HG03457 (cell line): Measurements from ENCODE around the gene PCDHGB4.
"Not testable (repeated sequence)": the region's sequence is repeated elsewhere in the genome, so short reads cannot be mapped to it uniquely, and the experiment has no call there.

Experiments used
- ATAC-seq: cut with Tn5 transposase; IDR thresholded peaks from one replicate; pipeline ENCODE4 v1.9.1; 2021; ENCODE audit warnings: moderate number of reproducible peaks; ENCODE audit not compliant: unreplicated experiment

Gene PCDHGB4

DNA sequence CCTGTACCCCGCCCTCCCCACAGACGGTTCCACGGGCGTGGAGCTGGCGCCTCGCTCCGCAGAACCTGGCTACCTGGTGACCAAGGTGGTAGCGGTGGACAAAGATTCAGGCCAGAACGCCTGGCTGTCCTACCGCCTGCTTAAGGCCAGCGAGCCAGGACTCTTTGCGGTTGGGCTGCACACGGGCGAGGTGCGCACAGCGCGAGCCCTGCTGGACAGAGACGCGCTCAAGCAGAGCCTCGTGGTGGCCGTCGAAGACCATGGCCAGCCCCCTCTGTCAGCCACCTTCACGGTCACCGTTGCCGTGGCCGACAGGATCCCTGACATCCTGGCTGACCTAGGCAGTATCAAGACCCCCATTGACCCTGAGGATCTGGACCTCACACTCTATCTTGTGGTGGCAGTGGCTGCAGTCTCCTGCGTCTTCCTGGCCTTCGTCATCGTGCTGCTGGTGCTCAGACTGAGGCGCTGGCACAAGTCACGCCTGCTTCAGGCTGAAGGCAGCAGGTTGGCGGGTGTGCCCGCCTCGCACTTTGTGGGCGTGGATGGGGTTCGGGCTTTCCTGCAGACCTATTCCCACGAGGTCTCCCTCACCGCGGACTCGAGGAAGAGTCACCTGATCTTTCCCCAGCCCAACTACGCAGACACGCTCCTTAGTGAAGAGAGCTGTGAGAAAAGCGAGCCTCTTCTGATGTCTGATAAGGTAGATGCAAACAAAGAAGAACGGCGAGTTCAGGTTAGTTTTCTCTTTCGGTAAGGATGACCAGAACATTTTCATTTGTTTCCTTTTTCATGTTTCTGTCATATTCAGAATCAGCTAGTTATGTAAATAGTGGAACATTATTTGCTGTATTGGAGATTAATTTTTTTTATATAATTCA lies 21.2 kb upstream of the PCDHGB4 start:
- no peak for ATAC-seq

DNA sequence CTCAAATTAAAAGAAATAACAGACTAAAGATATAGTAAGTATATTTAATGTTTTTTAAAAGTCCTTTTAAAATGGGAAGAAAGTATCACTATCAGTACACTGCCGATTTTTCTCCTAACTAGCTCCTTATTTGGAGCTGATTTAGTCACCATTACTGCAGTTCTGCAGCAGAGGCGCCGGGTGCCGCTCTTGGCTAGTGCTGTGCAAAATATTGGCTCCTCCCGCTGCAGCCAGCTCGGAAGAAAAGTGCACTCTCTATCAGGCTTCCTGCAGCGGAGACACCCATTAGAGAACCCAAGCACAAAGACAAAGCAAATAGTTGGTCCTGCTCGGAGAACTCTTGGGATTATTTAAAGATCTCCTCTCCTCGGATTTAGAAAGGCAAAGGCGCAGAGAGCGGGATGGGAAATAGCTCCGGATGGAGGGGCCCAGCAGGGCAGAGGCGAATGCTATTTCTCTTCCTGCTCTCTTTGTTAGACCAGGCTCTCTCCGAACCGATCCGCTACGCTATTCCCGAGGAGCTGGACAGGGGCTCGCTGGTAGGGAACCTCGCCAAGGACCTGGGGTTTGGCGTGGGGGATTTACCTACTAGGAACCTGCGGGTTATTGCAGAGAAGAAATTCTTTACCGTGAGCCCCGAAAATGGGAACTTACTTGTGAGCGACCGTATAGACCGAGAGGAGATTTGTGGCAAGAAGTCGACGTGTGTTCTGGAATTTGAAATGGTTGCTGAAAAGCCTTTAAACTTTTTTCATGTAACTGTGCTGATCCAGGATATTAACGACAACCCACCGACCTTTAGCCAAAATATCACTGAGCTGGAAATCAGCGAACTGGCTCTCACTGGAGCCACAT lies 17.3 kb upstream of the PCDHGB4 start, which contains the start of gene PCDHGB3:
PCDHGB3 (plus strand) TSS at position 249 of the 855 bp plus-strand sequence; CDS start at position 402, 153 bp downstream.
- ATAC-seq = peak; percentile 59

DNA sequence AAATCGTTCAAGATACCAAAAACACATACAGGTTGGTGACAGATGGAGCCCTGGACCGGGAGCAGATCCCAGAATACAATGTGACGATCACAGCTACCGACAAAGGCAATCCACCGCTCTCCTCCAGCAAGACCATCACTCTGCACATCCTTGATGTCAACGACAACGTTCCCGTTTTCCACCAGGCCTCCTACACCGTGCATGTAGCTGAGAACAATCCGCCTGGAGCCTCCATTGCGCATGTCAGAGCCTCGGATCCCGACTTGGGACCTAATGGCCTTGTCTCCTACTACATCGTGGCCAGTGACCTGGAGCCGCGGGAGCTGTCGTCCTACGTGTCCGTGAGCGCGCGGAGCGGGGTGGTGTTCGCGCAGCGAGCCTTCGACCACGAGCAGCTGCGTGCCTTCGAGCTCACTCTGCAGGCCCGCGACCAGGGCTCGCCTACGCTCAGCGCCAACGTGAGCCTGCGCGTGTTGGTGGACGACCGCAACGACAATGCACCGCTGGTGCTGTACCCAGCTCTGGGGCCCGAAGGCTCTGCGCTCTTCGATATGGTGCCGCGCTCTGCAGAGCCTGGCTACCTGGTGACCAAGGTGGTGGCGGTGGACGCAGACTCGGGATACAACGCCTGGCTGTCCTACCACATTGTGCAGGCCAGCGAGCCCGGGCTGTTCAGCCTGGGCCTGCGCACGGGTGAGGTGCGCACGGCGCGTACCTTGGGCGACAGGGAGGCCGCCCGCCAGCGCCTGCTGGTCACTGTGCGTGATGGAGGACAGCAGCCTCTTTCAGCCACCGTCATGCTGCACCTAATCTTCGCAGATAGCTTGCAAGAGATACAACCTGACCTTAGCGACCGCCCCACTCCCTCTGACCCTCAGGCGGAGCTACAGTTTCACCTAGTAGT lies 15.7 kb upstream of the PCDHGB4 start:
- ATAC-seq = no peak

DNA sequence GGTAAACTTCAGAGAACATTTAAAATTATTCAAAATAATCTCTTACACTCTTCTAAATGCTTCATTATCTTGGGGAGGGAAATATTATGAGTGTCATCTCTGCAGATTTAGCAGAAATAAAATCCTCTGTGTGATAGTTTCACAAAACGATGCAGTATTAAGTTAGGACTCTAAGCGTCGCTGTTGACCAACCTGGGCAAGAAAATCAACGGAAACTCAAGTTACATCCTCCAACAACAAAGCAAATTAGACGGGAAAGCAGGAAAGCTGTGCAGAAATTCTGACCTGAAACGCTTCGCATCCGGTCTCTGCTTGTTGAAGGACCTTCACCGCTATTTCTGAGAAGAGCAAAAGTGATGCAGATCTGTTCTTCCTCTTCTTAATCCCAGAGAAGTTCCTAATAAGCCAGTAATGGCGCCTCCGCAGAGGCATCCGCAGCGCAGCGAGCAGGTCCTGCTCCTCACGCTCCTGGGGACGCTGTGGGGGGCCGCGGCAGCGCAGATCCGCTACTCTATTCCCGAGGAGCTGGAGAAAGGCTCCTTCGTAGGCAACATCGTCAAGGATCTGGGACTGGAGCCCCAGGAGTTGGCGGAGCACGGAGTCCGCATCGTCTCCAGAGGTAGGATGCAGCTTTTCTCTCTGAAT lies 13.7 kb upstream of the PCDHGB4 start, which contains the start of gene PCDHGA6:
PCDHGA6 (plus strand) TSS at position 219 of the 645 bp plus-strand sequence; CDS start at position 412, 193 bp downstream.
- no peak for ATAC-seq

DNA sequence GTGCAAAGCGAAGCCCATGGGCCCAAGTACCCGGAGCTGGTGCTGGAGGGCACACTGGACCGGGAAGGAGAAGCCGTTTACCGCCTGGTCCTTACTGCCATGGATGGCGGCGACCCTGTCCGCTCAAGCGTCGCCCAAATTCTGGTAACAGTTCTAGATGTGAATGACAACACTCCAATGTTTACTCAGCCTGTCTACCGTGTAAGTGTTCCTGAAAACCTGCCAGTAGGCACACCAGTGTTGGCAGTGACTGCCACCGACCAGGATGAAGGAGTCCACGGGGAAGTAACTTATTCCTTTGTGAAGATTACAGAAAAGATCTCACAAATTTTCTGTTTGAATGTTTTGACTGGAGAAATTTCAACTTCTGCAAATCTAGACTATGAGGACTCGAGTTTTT lies 12.9 kb upstream of the PCDHGB4 start:
- no peak for ATAC-seq

DNA sequence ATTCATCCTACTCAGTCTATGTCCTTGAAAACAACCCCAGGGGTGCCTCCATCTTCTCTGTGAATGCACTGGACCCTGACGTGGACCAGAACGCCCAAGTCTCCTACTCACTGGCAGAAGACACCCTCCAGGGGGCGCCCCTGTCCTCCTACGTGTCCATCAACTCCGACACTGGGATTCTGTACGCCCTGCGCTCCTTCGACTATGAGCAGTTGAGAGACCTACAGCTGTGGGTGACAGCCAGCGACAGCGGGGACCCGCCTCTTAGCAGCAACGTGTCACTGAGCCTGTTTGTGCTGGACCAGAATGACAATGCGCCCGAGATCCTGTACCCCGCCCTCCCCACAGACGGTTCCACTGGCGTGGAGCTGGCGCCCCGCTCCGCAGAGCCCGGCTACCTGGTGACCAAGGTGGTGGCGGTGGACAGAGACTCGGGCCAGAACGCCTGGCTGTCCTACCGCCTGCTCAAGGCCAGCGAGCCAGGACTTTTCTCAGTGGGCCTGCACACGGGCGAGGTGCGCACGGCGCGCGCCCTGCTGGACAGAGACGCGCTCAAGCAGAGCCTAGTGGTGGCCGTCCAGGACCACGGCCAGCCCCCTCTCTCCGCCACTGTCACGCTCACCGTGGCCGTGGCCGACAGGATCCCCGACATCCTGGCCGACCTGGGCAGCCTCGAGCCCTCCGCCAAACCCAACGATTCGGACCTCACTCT lies 11.9 kb upstream of the PCDHGB4 start:
- not testable (repeated sequence) for ATAC-seq

DNA sequence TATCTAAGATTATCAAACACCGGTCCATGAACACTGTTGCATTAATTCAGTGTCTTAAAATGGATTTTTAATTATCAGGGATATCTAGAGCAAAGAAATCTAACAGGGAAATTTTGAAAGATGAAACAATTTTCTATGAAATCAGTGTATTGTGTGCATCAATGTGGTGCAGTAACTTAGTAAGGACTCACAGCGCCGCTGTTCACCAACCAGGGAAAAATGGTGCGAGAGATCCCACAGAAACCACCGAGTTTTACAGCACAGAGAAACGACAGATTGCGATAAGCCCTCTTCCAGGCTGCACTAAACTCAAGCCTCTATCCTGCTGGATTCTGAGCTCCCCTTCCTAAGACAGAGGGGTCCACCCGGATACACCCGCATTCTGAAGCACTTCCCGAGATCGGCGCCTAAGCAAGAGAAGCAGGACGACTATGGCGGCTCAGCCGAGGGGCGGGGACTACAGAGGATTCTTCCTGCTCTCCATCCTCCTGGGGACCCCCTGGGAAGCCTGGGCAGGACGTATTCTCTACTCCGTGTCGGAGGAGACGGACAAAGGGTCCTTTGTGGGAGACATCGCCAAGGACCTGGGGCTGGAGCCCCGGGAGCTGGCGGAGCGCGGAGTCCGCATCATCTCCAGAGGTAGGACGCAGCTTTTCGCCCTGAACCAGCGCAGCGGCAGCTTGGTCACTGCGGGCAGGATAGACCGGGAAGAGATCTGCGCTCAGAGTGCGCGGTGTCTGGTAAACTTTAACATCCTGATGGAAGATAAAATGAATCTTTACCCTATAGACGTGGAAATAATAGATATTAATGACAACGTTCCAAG lies 4.8 kb upstream of the PCDHGB4 start, which contains the start of gene PCDHGA7:
PCDHGA7 (plus strand) TSS at position 274 of the 826 bp plus-strand sequence; CDS start at position 432, 158 bp downstream.
- ATAC-seq = no peak

DNA sequence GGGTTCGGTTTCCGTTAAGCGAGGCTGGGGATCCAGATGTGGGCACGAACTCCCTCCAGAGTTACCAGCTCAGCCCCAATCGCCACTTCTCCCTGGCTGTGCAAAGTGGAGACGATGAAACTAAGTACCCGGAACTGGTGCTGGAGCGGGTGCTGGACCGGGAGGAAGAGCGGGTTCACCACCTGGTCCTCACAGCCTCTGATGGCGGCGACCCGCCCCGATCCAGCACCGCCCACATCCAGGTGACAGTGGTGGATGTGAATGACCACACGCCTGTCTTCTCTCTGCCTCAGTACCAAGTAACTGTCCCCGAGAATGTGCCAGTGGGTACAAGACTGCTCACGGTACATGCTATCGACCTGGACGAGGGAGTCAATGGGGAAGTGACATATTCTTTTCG lies 4.2 kb upstream of the PCDHGB4 start:
- no peak for ATAC-seq

DNA sequence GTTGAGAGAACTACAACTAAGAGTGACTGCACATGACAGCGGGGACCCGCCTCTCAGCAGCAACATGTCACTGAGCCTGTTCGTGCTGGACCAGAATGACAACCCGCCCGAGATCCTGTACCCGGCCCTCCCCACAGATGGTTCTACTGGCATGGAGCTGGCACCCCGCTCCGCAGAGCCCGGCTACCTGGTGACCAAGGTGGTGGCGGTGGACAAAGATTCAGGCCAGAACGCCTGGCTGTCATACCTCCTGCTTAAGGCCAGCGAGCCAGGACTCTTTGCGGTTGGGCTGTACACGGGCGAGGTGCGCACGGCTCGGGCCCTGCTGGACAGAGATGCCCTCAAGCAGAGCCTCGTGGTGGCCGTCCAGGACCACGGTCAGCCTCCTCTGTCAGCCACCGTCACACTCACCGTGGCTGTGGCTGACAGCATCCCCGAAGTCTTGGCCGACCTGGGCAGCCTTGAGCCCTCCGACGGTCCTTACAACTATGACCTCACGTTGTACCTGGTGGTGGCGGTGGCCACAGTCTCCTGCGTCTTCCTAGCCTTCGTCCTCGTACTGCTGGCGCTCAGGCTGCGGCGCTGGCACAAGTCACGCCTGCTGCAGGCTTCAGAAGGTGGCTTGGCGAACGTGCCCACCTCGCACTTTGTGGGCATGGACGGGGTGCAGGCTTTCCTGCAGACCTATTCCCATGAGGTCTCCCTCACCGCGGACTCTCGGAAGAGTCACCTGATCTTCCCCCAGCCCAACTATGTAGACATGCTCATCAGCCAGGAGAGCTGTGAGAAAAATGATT lies 2.8 kb upstream of the PCDHGB4 start:
- ATAC-seq = no peak

DNA sequence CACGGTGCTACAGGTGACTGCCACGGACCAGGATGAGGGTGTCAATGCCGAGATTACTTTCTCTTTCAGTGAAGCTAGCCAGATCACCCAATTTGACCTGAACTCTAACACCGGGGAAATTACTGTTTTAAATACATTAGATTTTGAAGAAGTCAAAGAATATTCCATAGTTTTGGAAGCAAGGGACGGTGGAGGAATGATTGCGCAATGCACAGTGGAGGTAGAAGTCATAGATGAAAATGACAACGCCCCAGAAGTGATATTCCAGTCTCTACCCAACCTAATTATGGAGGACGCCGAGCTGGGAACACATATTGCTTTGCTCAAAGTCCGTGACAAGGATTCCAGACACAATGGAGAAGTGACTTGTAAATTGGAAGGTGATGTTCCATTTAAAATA lies 1.2 kb downstream of the PCDHGB4 start:
- no peak for ATAC-seq

DNA sequence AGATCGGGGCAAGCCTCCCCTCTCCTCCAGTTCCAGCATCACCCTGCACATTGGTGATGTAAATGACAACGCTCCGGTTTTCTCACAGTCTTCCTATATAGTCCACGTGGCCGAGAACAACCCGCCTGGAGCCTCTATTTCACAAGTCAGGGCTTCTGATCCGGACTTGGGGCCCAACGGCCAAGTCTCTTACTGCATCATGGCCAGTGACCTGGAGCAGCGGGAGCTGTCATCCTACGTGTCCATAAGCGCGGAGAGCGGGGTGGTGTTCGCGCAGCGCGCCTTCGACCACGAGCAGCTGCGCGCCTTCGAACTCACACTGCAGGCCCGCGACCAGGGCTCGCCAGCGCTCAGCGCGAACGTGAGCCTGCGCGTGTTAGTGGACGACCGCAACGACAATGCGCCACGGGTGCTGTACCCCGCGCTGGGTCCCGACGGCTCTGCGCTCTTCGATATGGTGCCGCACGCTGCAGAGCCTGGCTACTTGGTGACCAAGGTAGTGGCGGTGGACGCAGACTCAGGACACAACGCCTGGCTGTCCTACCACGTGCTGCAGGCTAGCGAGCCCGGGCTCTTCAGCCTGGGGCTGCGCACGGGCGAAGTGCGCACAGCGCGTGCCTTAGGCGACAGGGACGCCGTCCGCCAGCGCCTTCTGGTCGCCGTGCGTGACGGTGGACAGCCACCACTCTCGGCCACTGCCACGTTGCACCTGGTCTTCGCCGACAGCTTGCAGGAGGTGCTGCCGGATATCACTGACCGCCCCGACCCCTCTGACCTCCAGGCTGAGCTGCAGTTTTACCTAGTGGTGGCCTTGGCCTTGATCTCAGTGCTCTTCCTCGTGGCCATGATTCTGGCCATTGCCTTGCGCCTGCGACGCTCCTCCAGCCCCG lies 1.9 kb downstream of the PCDHGB4 start:
- no peak for ATAC-seq

DNA sequence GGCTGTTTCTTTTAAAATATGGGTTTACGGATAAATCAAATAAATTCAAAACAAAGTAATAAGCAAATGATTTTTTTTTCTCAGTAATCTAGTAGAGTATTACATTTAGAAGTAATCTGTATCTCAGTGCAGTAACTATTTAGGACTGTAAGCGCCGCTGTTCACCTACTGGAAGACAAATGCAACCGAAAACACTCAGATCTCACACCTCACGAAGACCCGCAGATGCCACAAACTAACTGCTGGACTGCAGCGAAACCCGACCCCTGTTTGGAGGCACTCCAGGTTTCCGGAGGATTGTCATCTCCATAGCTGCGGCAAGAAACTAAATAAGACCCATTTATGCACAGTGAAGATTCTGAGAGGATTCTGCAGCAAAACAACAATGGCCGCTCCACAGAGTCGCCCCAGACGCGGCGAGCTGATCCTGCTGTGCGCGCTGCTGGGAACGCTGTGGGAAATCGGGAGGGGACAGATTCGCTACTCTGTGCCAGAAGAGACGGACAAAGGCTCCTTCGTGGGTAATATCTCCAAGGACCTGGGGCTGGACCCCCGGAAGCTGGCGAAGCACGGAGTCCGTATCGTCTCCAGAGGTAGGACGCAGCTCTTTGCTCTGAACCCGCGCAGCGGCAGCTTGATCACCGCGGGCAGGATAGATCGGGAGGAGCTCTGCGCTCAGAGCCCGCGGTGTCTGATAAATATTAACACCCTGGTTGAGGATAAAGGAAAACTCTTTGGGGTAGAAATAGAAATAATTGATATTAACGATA lies 5.1 kb downstream of the PCDHGB4 start, which contains the start of gene PCDHGA8:
PCDHGA8 (plus strand) TSS at position 205 of the 770 bp plus-strand sequence; CDS start at position 386, 181 bp downstream.
- no peak for ATAC-seq

DNA sequence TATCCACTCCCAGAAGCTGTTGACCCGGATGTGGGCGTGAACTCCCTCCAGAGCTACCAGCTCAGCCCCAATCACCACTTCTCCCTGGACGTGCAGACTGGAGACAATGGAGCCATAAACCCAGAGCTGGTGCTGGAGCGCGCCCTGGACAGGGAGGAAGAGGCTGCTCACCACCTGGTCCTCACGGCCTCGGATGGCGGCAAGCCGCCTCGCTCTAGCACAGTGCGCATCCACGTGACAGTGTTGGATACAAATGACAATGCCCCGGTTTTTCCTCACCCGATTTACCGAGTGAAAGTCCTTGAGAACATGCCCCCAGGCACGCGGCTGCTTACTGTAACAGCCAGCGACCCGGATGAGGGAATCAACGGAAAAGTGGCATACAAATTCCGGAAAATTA lies 5.8 kb downstream of the PCDHGB4 start:
- no peak for ATAC-seq

DNA sequence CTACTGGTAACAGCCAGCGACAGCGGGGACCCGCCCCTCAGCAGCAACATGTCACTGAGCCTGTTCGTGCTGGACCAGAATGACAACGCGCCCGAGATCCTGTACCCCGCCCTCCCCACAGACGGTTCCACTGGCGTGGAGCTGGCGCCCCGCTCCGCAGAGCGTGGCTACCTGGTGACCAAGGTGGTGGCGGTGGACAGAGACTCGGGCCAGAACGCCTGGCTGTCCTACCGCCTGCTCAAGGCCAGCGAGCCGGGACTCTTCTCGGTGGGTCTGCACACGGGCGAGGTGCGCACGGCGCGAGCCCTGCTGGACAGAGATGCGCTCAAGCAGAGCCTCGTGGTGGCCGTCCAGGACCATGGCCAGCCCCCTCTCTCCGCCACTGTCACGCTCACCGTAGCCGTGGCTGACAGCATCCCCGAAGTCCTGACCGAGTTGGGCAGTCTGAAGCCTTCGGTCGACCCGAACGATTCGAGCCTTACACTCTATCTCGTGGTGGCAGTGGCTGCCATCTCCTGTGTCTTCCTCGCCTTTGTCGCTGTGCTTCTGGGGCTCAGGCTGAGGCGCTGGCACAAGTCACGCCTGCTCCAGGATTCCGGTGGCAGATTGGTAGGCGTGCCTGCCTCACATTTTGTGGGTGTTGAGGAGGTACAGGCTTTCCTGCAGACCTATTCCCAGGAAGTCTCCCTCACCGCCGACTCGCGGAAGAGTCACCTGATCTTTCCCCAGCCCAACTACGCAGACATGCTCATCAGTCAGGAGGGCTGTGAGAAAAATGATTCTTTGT lies 7.1 kb downstream of the PCDHGB4 start:
- not testable (repeated sequence) for ATAC-seq
